WTC11 (cell line): Measurements from ENCODE around the gene IFT25. TPM values are rescaled to one million over a fixed set of nuclear protein-coding genes. Genes with fewer than 3 reads are reported as not detected.

Experiments used
- ATAC-seq: fragments of 200-7000 bp; cut with Tn5 transposase; 2 replicates; pipeline ENCODE4 v1.10.0; 2021; ENCODE audit warnings: mild to moderate bottlenecking, moderate library complexity
- CTCF ChIA-PET: fragments of 300-600 bp; sonication (Branson Sonifier 250); formaldehyde crosslinking; loops from one replicate; lab custom pipeline; 2021; ENCODE audit warnings: antibody characterized with exemption; lab: Charles Lee
- POLR2A ChIA-PET: fragments of 350-600 bp; sonication (Branson Sonifier 250); formaldehyde crosslinking; loops from one replicate; lab custom pipeline; 2021; ENCODE audit warnings: antibody characterized with exemption; lab: Charles Lee
- DNase-seq: peaks from one replicate; pipeline ENCODE4 v3.0.0; 2021; ENCODE audit warnings: low spot score
- H3K27ac Mint-ChIP-seq: 2 replicates; pipeline ENCODE4 v1.8.0; 2021; ENCODE audit warnings: mixed read lengths
- H3K27me3 Mint-ChIP-seq: 2 replicates; pipeline ENCODE4 v1.8.0; 2021; ENCODE audit warnings: low read depth, mild to moderate bottlenecking, moderate library complexity, mixed read lengths
- H3K36me3 Mint-ChIP-seq: 2 replicates; pipeline ENCODE4 v1.8.0; 2021; ENCODE audit warnings: mixed read lengths
- H3K4me1 Mint-ChIP-seq: 2 replicates; pipeline ENCODE4 v1.8.0; 2022; ENCODE audit warnings: mixed read lengths
- H3K4me3 Mint-ChIP-seq: 2 replicates; pipeline ENCODE4 v1.8.0; 2021; ENCODE audit warnings: mild to moderate bottlenecking, moderate library complexity, mixed read lengths
- H3K9me3 Mint-ChIP-seq: 2 replicates; pipeline ENCODE4 v1.8.0; 2021; ENCODE audit warnings: mixed read lengths
- ATF1 ChIP-seq: sonication (generic); formaldehyde crosslinking; IDR thresholded peaks from 2 replicates; pipeline ENCODE4 v1.8.1; 2023; ENCODE audit warnings: mild to moderate bottlenecking, moderate library complexity, missing genetic modification reagents
- FOXP4 ChIP-seq: sonication (generic); formaldehyde crosslinking; IDR thresholded peaks from 2 replicates; pipeline ENCODE4 v1.8.0; 2022; ENCODE audit warnings: mild to moderate bottlenecking, missing genetic modification reagents
- JUN ChIP-seq: sonication (generic); formaldehyde crosslinking; IDR thresholded peaks from 2 replicates; pipeline ENCODE4 v1.8.0; 2023; ENCODE audit warnings: mild to moderate bottlenecking, missing genetic modification reagents
- KAT7 ChIP-seq: sonication (generic); formaldehyde crosslinking; IDR thresholded peaks from 2 replicates; pipeline ENCODE4 v1.8.1; 2023; ENCODE audit warnings: missing genetic modification reagents, mild to moderate bottlenecking, borderline replicate concordance
- NR3C1 ChIP-seq: sonication (generic); formaldehyde crosslinking; conservative IDR thresholded peaks from 2 replicates; pipeline ENCODE4 v1.8.1; 2023; ENCODE audit warnings: low read depth, mild to moderate bottlenecking, missing genetic modification reagents
- PRDM15 ChIP-seq: sonication (generic); formaldehyde crosslinking; IDR thresholded peaks from 2 replicates; pipeline ENCODE4 v1.8.0; 2022; ENCODE audit warnings: missing genetic modification reagents
- PREB ChIP-seq: sonication (generic); formaldehyde crosslinking; IDR thresholded peaks from 2 replicates; pipeline ENCODE4 v1.8.1; 2022; ENCODE audit warnings: mild to moderate bottlenecking, missing genetic modification reagents, moderate library complexity, borderline replicate concordance
- SMAD3 ChIP-seq: sonication (generic); formaldehyde crosslinking; IDR thresholded peaks from 2 replicates; pipeline ENCODE4 v1.8.0; 2022; ENCODE audit warnings: missing genetic modification reagents, mild to moderate bottlenecking, borderline replicate concordance
- ZBTB21 ChIP-seq: sonication (generic); formaldehyde crosslinking; IDR thresholded peaks from 2 replicates; pipeline ENCODE4 v1.8.1; 2023; ENCODE audit warnings: mild to moderate bottlenecking, missing genetic modification reagents, borderline replicate concordance
- ZNF671 ChIP-seq: fragments of 250-450 bp; sonication (Bioruptor Pico); IDR thresholded peaks from 2 replicates; pipeline ENCODE4 v1.8.0; 2021; ENCODE audit warnings: mild to moderate bottlenecking
- total RNA-seq: library from RNA; stranded (reverse); gene quantifications from 3 replicates; pipeline ENCODE4 v1.2.3, GENCODE V29; 2021

Gene IFT25
- total RNA-seq, 1 experiment from 2014 or later, result 22.6 TPM

GRCh38 chr1:53946252-53947171 lies 1.0 kb upstream of the IFT25 start, which contains the start of gene LRRC42 (continued):
- TF ChIP-seq FOXP4 (peak; percentile 47; the same call in 1 of the 2 replicates), ZBTB21 (CRISPR knock-in tag) (no peak)

- peaks cover 50% of the 10 kb centered on the region for H3K4me1 Mint-ChIP-seq
- no peak overlapping the region for H3K27ac Mint-ChIP-seq
- H3K27me3 Mint-ChIP-seq, result no peaks in the 10 kb centered on the region
- peak overlapping the region; percentile 87 for H3K4me3 Mint-ChIP-seq
- TF ChIP-seq NR3C1, result no peak
- TF ChIP-seq ATF1 (CRISPR knock-in tag), result no peak
- no peak for TF ChIP-seq PREB (CRISPR knock-in tag)
- TF ChIP-seq SMAD3 (CRISPR knock-in tag), result no peak
- TF ChIP-seq ZNF671 (CRISPR knock-in tag), result no peak
- H3K36me3 Mint-ChIP-seq, result no peaks in the 10 kb centered on the region
- ChIA-PET POLR2A (interaction anchor here (1.3 to 1.5 kb wide), 4 partner anchors 56 to 107 kb away, joined by 4 to 8 read pairs (median 6); partner anchors contain the start of genes NDC1 and YIPF1), CTCF (interaction anchor here (0.8 to 4.1 kb wide), 20 partner anchors 11 to 554 kb away, joined by 3 to 51 read pairs (median 5); partner anchors contain the start of genes TMEM59 and YIPF1)
- ATAC-seq (no peak), DNase-seq (no peak)
- H3K9me3 Mint-ChIP-seq, result no peaks in the 10 kb centered on the region
These were observed 391 bp downstream of the IFT25 start for GRCh38 chr1:53945183-53945432.

GRCh38 chr1:53944469-53945182 lies 873 bp downstream of the IFT25 start:
- Mint-ChIP-seq H3K9me3 (no peaks in the 10 kb centered on the region), H3K4me3 (peak overlapping the region; percentile 87), H3K27me3 (no peaks in the 10 kb centered on the region), H3K36me3 (no peaks in the 10 kb centered on the region), H3K27ac (no peak overlapping the region), H3K4me1 (peaks cover 45% of the 10 kb centered on the region)
- CTCF ChIA-PET, result interaction anchor here (0.8 to 4.1 kb wide), 13 partner anchors 15 to 555 kb away, joined by 4 to 51 read pairs (median 6); partner anchors contain the start of gene YIPF1
- DNase-seq (no peak), ATAC-seq (no peak)
- TF ChIP-seq PRDM15 (peak; percentile 78), JUN (CRISPR knock-in tag) (no peak), KAT7 (CRISPR knock-in tag) (no peak)
- POLR2A ChIA-PET, result interaction anchor here (1.4 to 1.5 kb wide), 3 partner anchors 55 to 84 kb away, joined by 4 to 8 read pairs (median 6); partner anchors contain the start of gene YIPF1
